Activated T-cell treated with anti-CD3 and anti-CD28 coated beads for 4 hours (primary cell): ENCODE measurements around the gene CBR4.
"Not testable (repeated sequence)": the region's sequence is repeated elsewhere in the genome, so short reads cannot be mapped to it uniquely, and the experiment has no call there.

Source experiments
- DNase-seq: peaks from one replicate; pipeline ENCODE4 v3.0.0-alpha.2; 2020

CBR4 gene

GRCh38 chr4:169010125-169011023 lies at the start of gene CBR4:
TSS of gene CBR4 (minus strand) at chr4:169010255. CDS start at chr4:169010089, 166 bp downstream.
- DNase-seq = peak; percentile 90

- no peak for DNase-seq
These were observed 49.5 kb upstream of the CBR4 start for GRCh38 chr4:169059306-169060211.

- DNase-seq = no peak
These were observed 48.3 kb upstream of the CBR4 start for GRCh38 chr4:169058312-169058711.

- DNase-seq = no peak
These were observed 44.8 kb upstream of the CBR4 start for GRCh38 chr4:169054879-169055278.

- no peak for DNase-seq
These were observed 42.5 kb upstream of the CBR4 start for GRCh38 chr4:169052594-169052945.

- no peak for DNase-seq
These were observed 41.9 kb upstream of the CBR4 start for GRCh38 chr4:169051761-169052593.

GRCh38 chr4:169050881-169051760 lies 41.1 kb upstream of the CBR4 start:
- no peak for DNase-seq

GRCh38 chr4:169050284-169050683 lies 40.2 kb upstream of the CBR4 start:
- DNase-seq = no peak

GRCh38 chr4:169048868-169049414 lies 38.9 kb upstream of the CBR4 start:
- no peak for DNase-seq

- no peak for DNase-seq
These were observed 37.9 kb upstream of the CBR4 start for GRCh38 chr4:169047956-169048355.

GRCh38 chr4:169045862-169046584 lies 36.0 kb upstream of the CBR4 start:
- DNase-seq = no peak

- DNase-seq = no peak
These were observed 34.8 kb upstream of the CBR4 start for GRCh38 chr4:169044714-169045447.

- DNase-seq = no peak
These were observed 32.6 kb upstream of the CBR4 start for GRCh38 chr4:169042608-169043007.

- DNase-seq = no peak
These were observed 30.7 kb upstream of the CBR4 start for GRCh38 chr4:169040559-169041261.

GRCh38 chr4:169039251-169039954 lies 29.3 kb upstream of the CBR4 start:
- no peak for DNase-seq

GRCh38 chr4:169037506-169037905 lies 27.5 kb upstream of the CBR4 start:
- DNase-seq = no peak

- not testable (repeated sequence) for DNase-seq
These were observed 26.0 kb upstream of the CBR4 start for GRCh38 chr4:169035871-169036620.

GRCh38 chr4:169033660-169034059 lies 23.6 kb upstream of the CBR4 start:
- no peak for DNase-seq
